ENCODE data around the gene ECSIT.

GRCh38 chr19:11483366-11484111, 45.4 kb downstream of the ECSIT start:
- no peak for TF ChIP-seq CTCF (IDR thresholded peaks at IDR 0.05)
- no peak for TF ChIP-seq POLR2A (IDR thresholded peaks at IDR 0.05)
